OCI-LY7 (cell line): ENCODE results near the gene CCDC13. TPM values are rescaled to one million over a fixed set of nuclear protein-coding genes. Genes with fewer than 3 reads are reported as not detected.

ENCODE experiments used
- BruUV-seq: library from RNA; stranded (reverse); fragments of 400-500 nt; replicated peaks from 2 replicates; lab custom pipeline; 2021; lab: Mats Ljungman, UMichigan
- CTCF ChIA-PET: fragments of 300-600 bp; sonication (Branson Sonifier 250); formaldehyde crosslinking; loops from one replicate; lab custom pipeline; 2022; ENCODE audit warnings: antibody characterized with exemption; ENCODE audit not compliant: unreplicated experiment; lab: Charles Lee
- POLR2A ChIA-PET: fragments of 300-600 bp; sonication (Branson Sonifier 250); formaldehyde crosslinking; loops from one replicate; lab custom pipeline; 2022; ENCODE audit warnings: antibody characterized with exemption; lab: Charles Lee
- DNase-seq: peaks from one replicate; pipeline ENCODE4 v3.0.0-alpha.2; 2015; ENCODE audit warnings: low spot score
- H2AFZ ChIP-seq: fragments of 200-600 bp; sonication (generic), shearing (Covaris generic); 2 replicates; pipeline ENCODE4 v1.6.1; 2014; ENCODE audit warnings: mild to moderate bottlenecking, antibody characterized with exemption, low read length, moderate library complexity
- H3K27ac ChIP-seq: fragments of 200-600 bp; sonication (generic); 2 replicates; pipeline ENCODE4 v1.5.1; 2014; ENCODE audit warnings: mixed run types, low read depth, mild to moderate bottlenecking, moderate library complexity, low read length, inconsistent platforms; ENCODE audit not compliant: poor library complexity, severe bottlenecking
- H3K36me3 ChIP-seq: fragments of 200-600 bp; sonication (generic); 2 replicates; pipeline ENCODE4 v1.6.1; 2014; ENCODE audit warnings: mild to moderate bottlenecking, antibody characterized with exemption, low read length, moderate library complexity, mixed read lengths; ENCODE audit not compliant: insufficient read depth
- H3K4me1 ChIP-seq: fragments of 200-600 bp; sonication (generic); 2 replicates; pipeline ENCODE4 v1.5.1; 2014; ENCODE audit warnings: mild to moderate bottlenecking, low read length; ENCODE audit not compliant: insufficient read depth, poor library complexity, severe bottlenecking
- H3K4me2 ChIP-seq: fragments of 200-600 bp; sonication (generic); 2 replicates; pipeline ENCODE4 v1.6.1; 2014; ENCODE audit warnings: mild to moderate bottlenecking, low read length
- H3K4me3 ChIP-seq: fragments of 200-600 bp; sonication (generic); 2 replicates; pipeline ENCODE4 v1.5.1; 2014; ENCODE audit warnings: mild to moderate bottlenecking, low read depth, low read length; ENCODE audit not compliant: poor library complexity, severe bottlenecking
- H3K79me2 ChIP-seq: fragments of 200-600 bp; sonication (generic); 2 replicates; pipeline ENCODE4 v1.6.1; 2016; ENCODE audit warnings: low read depth, mild to moderate bottlenecking, low read length, moderate library complexity, mixed read lengths; ENCODE audit not compliant: insufficient read depth
- H3K9me2 ChIP-seq: fragments of 200-600 bp; sonication (generic); 2 replicates; pipeline ENCODE4 v1.6.1; 2016; ENCODE audit warnings: mild to moderate bottlenecking, low read length, mixed read lengths; ENCODE audit not compliant: insufficient read depth
- H3K9me3 ChIP-seq: fragments of 200-600 bp; sonication (generic); 2 replicates; pipeline ENCODE4 v1.6.1; 2014; ENCODE audit warnings: mild to moderate bottlenecking, mixed run types, low read length, mixed read lengths
- H4K20me1 ChIP-seq: fragments of 200-600 bp; sonication (generic); 2 replicates; pipeline ENCODE4 v1.6.1; 2014; ENCODE audit warnings: mild to moderate bottlenecking, antibody characterized with exemption, low read length, moderate library complexity, mixed read lengths; ENCODE audit not compliant: insufficient read depth
- CTCF ChIP-seq: fragments of 200-600 bp; sonication (generic); conservative IDR thresholded peaks from 2 replicates; pipeline ENCODE4 v1.5.1; 2014; ENCODE audit warnings: mild to moderate bottlenecking, antibody characterized with exemption, low read length, moderate library complexity, mixed read lengths
- EZH2phosphoT487 ChIP-seq: fragments of 200-600 bp; sonication (generic); IDR thresholded peaks from 2 replicates; pipeline ENCODE4 v1.6.1; 2018; ENCODE audit warnings: low read depth, borderline replicate concordance, mild to moderate bottlenecking, mixed run types, antibody characterized with exemption, low read length, moderate library complexity, mixed read lengths
- intact Hi-C: fragments of 100-400 bp; cut with micrococcal nuclease; formaldehyde crosslinking; loops from one replicate; pipeline ENCODE4 v1.10.0; 2022; ENCODE audit not compliant: unreplicated experiment
- total RNA-seq, 2 experiments: library from RNA; depleted of rRNA in 1 of 2; stranded (reverse); fragments of >200 nt in 1 of 2; shearing (Covaris generic) in 1 of 2; gene quantifications; 2 replicates each; pipeline ENCODE4 v1.2.3, GENCODE V29; 2014 to 2022

CCDC13 gene
- total RNA-seq, 2 experiments from 2014 or later, result 1.4 TPM; not detected in 1

- CTCF ChIA-PET, result interaction anchor here (0.6 kb wide), 1 partner anchor 14 kb away, joined by 3 read pairs; no protein-coding TSS in a partner anchor
- intact Hi-C loops, result loop anchor here (10.0 kb wide), 1 partner anchor 88 kb away; the partner anchor contains the start of gene ZBTB47
- BruUV-seq, result no TSS peak
- no peak for DNase-seq
- H3K4me3 ChIP-seq, result no peak overlapping the region
- POLR2A ChIA-PET, result no interaction called here
- no peaks in the 10 kb centered on the region for H3K9me2 ChIP-seq
- H3K9me3 ChIP-seq, result no peaks in the 10 kb centered on the region
- H3K79me2 ChIP-seq, result no peaks in the 10 kb centered on the region
- H3K4me2 ChIP-seq, result no peak overlapping the region
- H4K20me1 ChIP-seq, result no peaks in the 10 kb centered on the region
- no peaks in the 10 kb centered on the region for H3K36me3 ChIP-seq
- H2AFZ ChIP-seq, result no peak overlapping the region
- H3K27ac ChIP-seq, result no peak overlapping the region
- no peaks in the 10 kb centered on the region for H3K4me1 ChIP-seq
- no peak for TF ChIP-seq CTCF
- no peak for TF ChIP-seq EZH2phosphoT487
Observed at GRCh38 chr3:42742688-42743087, 30.4 kb downstream of the CCDC13 start.

- intact Hi-C loops, result loop anchor here (10.0 kb wide), 1 partner anchor 87 kb away; the partner anchor contains the start of gene ZBTB47
- Histone ChIP-seq H3K9me2 (no peaks in the 10 kb centered on the region), H3K27ac (no peak overlapping the region), H3K4me2 (no peak overlapping the region), H3K4me1 (no peaks in the 10 kb centered on the region), H3K36me3 (no peaks in the 10 kb centered on the region), H4K20me1 (no peaks in the 10 kb centered on the region), H3K4me3 (no peak overlapping the region), H3K79me2 (no peaks in the 10 kb centered on the region), H2AFZ (no peak overlapping the region), H3K9me3 (no peaks in the 10 kb centered on the region)
- TF ChIP-seq EZH2phosphoT487 (no peak), CTCF (no peak)
- DNase-seq, result no peak
- POLR2A ChIA-PET, result no interaction called here
- BruUV-seq, result no TSS peak
- CTCF ChIA-PET, result interaction anchor here (0.6 kb wide), 1 partner anchor 15 kb away, joined by 3 read pairs; no protein-coding TSS in a partner anchor
Observed at GRCh38 chr3:42742259-42742658, 30.8 kb downstream of the CCDC13 start.

DNA sequence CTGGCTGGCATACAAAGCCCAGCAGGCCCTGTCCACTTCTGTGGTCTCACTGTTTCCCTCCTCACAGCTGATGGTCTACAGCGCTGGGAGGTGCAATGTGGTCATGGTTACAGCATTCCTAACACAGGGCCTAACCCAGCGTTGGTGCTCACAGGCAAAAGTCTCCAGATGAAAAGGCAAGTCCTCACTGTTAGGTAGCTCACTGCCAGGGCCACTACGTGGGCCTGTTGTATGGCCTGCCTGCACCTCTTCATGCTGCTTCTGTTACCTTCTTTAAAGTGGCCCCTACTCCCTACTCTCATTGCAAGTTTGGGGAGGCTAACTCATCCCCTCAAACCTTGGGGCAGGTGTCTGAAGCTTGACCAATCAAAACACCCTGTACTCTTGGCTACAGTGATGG lies 31.3 kb downstream of the CCDC13 start:
- ChIA-PET POLR2A (interaction anchor here (0.6 kb wide), 1 partner anchor 83 kb away, joined by 3 read pairs; no protein-coding TSS in a partner anchor), CTCF (no interaction called here)
- no peak overlapping the region for H3K4me2 ChIP-seq
- no peak overlapping the region for H3K27ac ChIP-seq
- H3K79me2 ChIP-seq, result no peaks in the 10 kb centered on the region
- H2AFZ ChIP-seq, result no peak overlapping the region
- H3K9me2 ChIP-seq, result no peaks in the 10 kb centered on the region
- intact Hi-C loops, result loop anchor here (10.0 kb wide), 1 partner anchor 87 kb away; the partner anchor contains the start of gene ZBTB47
- no peaks in the 10 kb centered on the region for H3K36me3 ChIP-seq
- no TSS peak for BruUV-seq
- TF ChIP-seq CTCF, result no peak
- no peak for TF ChIP-seq EZH2phosphoT487
- H4K20me1 ChIP-seq, result no peaks in the 10 kb centered on the region
- H3K4me1 ChIP-seq, result no peaks in the 10 kb centered on the region
- no peaks in the 10 kb centered on the region for H3K9me3 ChIP-seq
- no peak for DNase-seq
- no peak overlapping the region for H3K4me3 ChIP-seq
